WTC11 (cell line): ENCODE data around the gene BCLAF1.

Experiments
- CTCF ChIP-seq: fragments of 200-600 bp; IDR thresholded peaks from 2 replicates; pipeline ENCODE4 v1.8.0; 2022; ENCODE audit warnings: antibody characterized with exemption
- EMX1 ChIP-seq: fragments of 250-450 bp; sonication (Bioruptor Pico); IDR thresholded peaks from 2 replicates; pipeline ENCODE4 v1.8.0; 2021; ENCODE audit warnings: mild to moderate bottlenecking
- JAZF1 ChIP-seq: fragments of 250-450 bp; sonication (Bioruptor Pico); IDR thresholded peaks from 2 replicates; pipeline ENCODE4 v1.9.0; 2021; ENCODE audit warnings: moderate library complexity, mild to moderate bottlenecking, inconsistent platforms
- JUN ChIP-seq: sonication (generic); formaldehyde crosslinking; IDR thresholded peaks from 2 replicates; pipeline ENCODE4 v1.8.0; 2023; ENCODE audit warnings: mild to moderate bottlenecking, missing genetic modification reagents
- NR2C2 ChIP-seq: sonication (generic); formaldehyde crosslinking; IDR thresholded peaks from 2 replicates; pipeline ENCODE4 v1.8.0; 2022; ENCODE audit warnings: mild to moderate bottlenecking, missing genetic modification reagents
- SMAD4 ChIP-seq: sonication (generic); formaldehyde crosslinking; IDR thresholded peaks from 2 replicates; pipeline ENCODE4 v1.8.0; 2022; ENCODE audit warnings: mild to moderate bottlenecking, missing genetic modification reagents
- TEAD4 ChIP-seq: sonication (generic); formaldehyde crosslinking; IDR thresholded peaks from 2 replicates; pipeline ENCODE4 v1.8.0; 2022; ENCODE audit warnings: mild to moderate bottlenecking, missing genetic modification reagents
- USF1 ChIP-seq: sonication (generic); formaldehyde crosslinking; IDR thresholded peaks from 2 replicates; pipeline ENCODE4 v1.8.0; 2022; ENCODE audit warnings: mild to moderate bottlenecking, missing genetic modification reagents
- ZBTB21 ChIP-seq: sonication (generic); formaldehyde crosslinking; IDR thresholded peaks from 2 replicates; pipeline ENCODE4 v1.8.1; 2023; ENCODE audit warnings: mild to moderate bottlenecking, missing genetic modification reagents, borderline replicate concordance
- ZNF121 ChIP-seq: sonication (generic); formaldehyde crosslinking; IDR thresholded peaks from 2 replicates; pipeline ENCODE4 v1.8.0; 2023; ENCODE audit warnings: missing genetic modification reagents

GRCh38 chr6:136232701-136233100 is 56.9 kb downstream of the BCLAF1 start:
- TF ChIP-seq CTCF: no peak
- TF ChIP-seq ZBTB21 (CRISPR knock-in tag): no peak
- TF ChIP-seq JAZF1 (CRISPR knock-in tag): no peak
- TF ChIP-seq JUN (CRISPR knock-in tag): no peak
- no peak for TF ChIP-seq TEAD4
- TF ChIP-seq EMX1 (CRISPR knock-in tag): no peak
- TF ChIP-seq USF1 (CRISPR knock-in tag): no peak
- no peak for TF ChIP-seq ZNF121 (CRISPR knock-in tag)
- no peak for TF ChIP-seq SMAD4
- no peak for TF ChIP-seq NR2C2
